Measurements from ENCODE around the gene STK32A. TPM values are rescaled to one million over a fixed set of nuclear protein-coding genes. Genes with fewer than 3 reads are reported as not detected.

Gene STK32A
- total RNA-seq, 1 experiment from 2014 or later: 0.23 TPM

DNA sequence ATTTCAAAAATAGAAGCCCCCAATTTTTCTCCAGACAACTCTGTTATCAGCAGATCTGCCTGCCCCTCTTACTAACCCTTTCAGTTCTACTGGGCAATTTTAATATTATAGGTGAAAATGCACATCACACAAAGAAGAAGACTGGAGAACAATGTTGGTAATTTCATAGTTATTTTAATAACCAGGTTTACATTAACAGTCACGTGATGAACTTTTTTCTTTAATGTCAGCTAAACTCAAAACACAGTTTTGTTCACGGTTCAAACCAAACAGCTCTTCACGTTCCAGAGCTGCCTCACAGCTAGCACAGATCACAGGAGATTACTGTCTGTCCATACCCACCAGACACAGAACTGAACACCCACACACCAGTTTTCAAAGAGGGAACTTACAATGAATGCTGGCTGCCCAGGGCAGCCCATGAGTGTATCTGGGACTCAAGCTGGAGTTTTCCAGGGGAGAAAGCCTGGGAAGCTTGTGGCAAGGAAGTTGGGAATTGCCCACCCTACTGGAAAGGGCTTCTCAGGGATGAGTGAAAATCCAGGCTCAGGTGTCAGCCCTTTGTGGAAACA is 155.9 kb downstream of the STK32A start:
- no peak for DNase-seq (ENCODE audit: low read depth)

DNA sequence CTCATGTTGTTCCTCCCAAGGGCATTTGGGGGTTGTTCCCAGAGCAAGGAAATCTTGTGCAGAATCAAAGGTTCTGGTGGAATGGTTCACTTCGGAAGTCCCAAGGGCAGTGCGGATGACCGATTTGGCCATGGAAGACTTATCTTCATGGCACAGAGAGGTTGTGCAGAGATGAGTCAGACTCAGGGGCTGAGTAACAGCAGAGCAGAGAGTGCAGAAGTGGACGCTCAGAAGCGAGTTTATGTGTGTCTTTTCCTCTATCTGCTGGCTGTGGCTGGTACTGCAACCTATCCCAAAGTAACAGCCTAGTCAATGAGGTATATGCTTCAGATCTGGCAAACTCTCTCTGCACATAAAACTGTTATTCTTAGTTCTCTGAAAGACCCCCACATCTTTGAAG is 157.0 kb downstream of the STK32A start:
- peak; percentile 82 for DNase-seq (ENCODE audit: low read depth)

DNA sequence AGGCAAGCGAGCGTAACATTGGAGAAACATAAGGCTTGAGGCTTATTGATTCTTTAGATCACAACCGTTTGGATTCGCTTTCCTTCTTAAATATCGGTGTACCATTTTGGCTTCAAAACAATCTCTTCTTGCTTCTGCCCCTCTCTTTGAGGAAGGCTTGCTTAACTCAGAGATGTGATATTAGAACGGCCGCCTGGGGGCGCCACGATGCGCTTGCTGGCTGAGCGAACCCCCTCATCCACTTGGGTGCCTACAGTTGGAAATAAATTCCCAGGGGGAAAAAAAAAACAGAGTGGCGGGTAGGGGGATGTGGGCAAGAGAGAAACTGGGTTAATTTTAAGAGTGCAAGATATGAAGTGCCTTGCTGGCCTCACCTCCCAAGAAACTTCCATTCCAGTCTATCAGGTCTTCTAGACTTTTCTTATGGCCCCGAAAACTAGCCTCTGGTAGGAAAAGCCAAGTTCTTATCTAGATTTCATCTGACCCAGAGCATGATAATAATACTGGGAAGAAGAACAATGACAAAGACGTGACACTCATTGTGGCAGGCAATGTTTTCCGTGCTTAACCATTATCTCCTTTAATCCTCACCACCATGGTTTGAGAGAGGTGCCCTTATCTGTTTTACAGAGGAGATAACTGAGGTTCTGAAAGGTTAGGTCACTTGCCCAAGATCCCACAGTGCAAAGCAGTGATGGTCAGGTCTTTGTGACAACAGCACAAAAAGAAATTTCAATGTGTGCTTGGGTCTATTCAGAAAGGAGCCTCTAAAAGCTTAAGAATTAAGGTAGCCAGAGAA is 159.2 kb downstream of the STK32A start:
- DNase-seq (ENCODE audit: low read depth): no peak

DNA sequence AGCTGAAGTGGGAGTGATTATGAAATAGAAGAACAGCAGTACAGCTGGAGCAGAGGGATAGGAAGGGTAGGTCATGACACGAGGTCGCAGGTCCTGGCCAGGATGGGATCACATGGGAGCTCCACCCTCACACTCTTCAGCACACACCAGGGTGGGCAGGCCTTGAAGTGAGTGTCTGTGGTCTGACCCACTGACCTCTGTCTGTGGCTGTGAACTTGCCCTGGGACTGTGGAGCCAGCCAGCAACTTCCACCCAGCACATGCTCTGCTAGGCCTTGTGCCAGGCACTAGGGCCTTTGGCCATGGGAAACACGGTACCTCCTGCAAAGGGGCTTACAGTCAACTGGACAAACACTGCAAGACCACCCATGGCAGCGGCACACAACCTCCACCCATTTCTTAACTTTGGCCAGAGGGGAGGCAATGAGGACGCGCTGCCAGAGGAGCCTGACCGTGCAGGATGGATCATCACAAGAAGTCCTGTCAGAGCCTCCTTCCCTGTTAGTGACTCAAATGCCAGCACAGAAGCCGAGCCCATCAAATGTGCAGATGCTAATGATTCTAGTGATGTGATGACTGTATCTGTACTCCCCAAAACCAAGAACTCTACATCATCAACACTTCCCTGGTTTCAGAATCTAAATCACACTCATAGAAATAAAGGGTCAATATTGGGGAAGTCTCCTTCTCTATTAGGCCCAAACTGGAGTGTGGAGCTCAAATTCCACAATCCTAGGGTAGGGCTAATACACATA is 161.4 kb downstream of the STK32A start:
- peak; percentile 62 for DNase-seq (ENCODE audit: low read depth)

DNA sequence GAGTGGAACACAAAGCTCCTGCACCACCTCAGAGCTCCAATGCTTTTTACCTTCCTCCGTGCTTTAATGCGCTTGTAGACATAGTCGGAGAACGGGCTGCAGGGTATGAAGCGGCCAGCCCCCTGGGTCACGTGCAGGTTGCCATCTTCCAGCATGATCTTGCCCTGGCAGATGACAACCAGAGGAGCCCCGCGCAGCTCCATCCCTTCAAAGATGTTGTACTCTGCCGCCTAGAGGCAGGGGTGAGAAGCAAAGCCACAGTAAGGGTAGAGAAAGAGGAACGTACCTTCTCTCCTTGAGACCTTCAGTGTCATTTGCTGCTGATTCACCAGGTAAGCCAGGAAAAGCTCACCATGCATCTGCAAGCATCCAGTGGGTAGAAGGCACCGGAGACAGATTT is 162.8 kb downstream of the STK32A start:
- no peak for DNase-seq (ENCODE audit: low read depth)

DNA sequence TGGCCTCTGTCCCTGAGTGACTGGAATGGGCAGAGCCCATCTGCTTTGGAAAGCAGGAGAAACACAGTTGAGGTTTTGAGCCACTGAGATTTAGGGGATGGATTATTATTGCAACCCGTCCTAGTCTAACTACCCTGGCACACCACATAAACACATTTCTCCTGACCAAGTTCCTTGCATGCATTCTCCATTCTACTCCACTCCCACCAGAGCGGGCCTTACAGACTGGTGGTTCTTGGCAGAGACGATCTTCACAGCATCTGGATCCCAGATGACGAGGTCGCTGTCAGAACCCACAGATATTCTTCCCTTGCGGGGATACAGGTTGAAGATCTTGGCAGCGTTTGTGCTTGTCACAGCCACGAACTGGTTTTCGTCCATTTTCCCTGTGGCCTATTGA is 164.0 kb downstream of the STK32A start:
- DNase-seq (ENCODE audit: low read depth): no peak

DNA sequence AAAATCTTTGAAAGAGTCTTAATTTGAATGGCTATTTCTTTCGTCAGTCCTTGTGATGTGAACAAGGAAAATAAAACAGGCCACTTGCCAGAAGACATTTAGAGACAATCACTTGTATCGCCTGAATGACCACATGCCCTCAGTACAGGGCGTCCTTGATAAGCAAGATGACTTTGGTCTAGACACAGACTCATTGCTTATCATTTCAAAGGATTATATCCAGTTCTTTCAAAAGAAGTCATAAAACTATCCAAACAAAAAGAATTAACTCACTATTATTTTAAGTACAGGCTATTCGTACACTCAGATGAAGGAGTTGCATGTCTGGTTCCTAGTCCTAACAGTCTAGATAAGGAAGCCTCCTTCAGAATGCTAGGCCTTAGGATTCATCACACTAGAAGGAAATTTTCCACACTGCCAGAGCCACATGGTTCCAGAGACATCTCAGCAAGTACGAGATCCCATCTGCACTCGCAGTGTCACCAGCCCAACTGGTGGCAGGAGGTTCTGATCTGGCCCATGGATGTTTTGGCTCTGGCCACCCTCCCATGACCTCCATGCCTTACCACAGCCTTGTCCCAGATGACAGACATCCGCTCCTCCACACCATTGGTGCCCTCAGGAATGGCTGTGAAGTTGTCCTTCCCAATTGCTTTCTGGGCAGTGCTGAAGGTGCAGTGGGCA is 165.4 kb downstream of the STK32A start:
- no peak for DNase-seq (ENCODE audit: low read depth)

DNA sequence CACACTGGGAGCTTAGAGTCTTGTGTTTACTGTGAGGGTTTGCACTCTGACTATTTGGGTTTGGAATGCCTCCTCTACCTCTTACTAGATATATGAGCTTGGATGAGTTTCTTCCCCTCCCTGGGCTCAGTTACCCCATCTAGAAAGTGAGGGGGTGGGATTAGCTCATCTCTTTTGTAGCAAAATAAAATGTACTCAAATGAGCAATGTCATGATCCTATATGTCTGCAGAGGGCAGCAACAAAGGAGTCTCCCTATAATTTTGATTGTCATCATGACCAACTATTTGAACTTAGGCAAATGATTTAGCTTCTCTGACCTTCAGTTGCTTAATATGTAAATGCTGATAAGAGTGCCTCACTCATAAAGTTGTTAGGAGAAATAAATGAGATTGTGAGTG is 166.1 kb downstream of the STK32A start:
- DNase-seq (ENCODE audit: low read depth): no peak

DNA sequence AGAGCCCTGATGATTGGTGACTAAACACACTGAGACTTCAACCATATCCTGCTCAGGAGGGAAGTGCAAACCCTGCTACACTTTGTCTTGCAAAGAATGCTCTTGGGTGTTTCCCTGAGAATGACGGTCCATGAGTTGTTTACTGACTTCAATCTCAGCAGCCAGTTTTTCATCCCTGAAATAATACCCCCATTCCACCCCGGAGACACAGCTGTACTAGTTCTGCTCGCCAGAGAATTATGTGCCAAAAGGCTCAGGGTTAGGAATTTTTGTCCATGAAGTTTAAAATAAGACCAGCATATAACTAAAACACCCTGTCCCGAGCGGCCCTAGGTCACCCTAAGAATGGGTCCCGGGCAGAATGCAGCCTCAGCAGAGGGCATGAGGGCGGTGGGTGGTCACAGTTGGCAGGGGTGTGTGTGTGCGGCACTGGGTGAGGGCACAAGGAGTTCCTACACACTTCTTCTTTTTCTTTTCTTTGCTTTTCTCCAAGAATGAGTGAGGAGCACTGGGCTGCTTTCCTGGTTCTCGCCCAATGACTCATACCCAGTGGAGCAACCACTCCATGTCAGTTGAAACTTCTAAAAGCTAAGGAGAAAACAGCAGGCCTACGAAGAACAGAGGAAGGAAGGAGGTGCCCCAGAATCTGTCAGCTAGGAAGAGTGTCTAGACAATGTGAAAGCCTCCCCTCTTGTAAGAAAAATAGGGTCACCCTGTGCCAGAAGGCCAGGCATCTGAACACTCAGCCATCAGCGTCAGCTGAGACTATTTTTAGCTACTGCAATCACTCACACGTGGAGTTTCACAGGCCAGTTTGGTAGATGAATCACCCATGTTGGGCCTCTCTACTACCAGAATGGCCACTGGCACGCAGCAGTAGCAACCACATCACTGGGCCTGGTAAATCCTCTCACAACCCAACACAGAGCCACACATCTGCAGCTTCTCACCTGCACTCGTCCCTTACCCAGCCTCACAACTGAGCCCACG is 169.1 kb downstream of the STK32A start:
- DNase-seq (ENCODE audit: low read depth): peak; percentile 96

DNA sequence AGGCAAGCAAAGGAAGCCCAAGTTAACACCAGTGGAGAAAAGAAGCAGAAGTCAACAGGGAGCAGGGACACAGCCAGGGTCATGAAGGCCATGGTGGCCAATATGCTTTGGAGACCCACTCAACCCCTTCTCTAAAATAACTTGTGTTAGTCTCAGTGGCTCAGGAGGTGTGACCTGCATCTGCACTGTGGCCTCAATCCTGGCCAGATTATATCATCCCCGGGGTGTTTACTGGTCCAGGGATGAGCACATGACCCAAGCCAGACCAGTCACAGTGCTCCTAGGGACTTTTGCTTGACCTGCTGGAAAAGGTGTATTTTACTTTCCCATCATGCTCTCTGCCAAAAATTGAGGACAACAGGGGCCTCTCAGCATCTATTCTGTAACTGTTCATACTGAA is 169.9 kb downstream of the STK32A start:
- DNase-seq (ENCODE audit: low read depth): peak; percentile 13

DNA sequence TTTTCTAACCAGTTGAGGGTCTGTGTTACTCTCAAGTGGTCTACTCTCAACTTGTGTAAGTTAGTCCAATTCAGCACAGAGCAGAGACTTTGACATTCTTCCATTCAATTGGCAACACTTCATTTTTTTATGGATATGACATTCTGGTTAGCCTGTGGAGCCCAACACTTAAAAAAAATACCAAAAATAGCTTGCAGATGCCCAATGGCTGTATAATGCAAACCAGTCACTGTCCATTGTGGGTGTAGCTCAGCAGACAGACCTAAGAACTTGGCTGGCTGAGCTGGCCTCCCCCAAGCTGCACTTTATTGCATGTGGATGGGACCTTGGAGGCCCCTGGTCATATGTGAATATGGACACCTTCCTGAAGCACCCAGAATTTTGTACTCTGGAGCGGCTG is 171.8 kb downstream of the STK32A start:
- DNase-seq (ENCODE audit: low read depth): no peak

DNA sequence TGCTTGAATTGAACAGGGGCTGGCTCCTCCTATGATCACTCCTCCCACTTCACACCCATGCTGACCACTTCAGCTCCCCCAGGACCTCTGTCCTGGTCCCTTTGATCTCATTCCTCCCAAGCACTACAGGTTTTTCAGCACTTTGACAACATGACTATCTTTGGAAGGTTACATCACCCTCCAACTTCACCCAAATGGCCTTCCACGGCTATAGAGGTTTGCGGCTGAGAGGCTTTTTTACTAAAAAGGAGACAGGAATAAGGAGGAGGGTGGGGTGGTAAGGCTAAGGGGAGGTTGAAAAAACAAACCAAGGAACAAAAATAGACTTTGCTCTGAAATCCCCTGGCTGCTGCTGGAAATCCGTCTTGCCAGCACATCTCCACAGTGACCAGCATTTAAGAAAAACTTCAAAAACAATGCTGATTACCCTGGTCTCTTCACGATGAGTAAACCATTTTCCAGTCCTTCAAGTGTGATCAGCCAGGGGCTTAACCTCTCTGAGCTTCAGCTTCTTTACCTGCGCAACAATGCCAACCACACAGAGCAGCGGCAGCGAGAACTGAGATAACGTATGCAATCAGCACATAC is 172.4 kb downstream of the STK32A start:
- DNase-seq (ENCODE audit: low read depth): peak; percentile 12

DNA sequence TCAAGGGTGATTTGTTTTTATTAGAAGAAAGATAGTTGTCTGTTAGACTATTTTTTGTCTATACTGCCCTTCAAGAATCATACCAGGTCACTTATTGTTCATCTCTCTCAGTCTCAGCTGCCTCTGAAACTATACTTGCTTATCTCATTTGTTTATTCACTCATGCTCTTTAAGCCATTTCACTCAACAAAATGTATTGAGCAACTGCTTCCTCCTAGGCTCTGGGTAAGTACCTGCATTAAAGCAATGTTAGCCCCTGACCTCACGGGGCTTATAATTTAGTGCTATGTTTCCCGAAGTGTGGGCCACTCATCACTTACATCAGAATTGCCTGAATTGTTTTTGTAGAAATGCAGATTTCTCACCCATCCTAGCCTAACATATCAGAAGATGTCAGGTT is 174.2 kb downstream of the STK32A start:
- no peak for DNase-seq (ENCODE audit: low read depth)

DNA sequence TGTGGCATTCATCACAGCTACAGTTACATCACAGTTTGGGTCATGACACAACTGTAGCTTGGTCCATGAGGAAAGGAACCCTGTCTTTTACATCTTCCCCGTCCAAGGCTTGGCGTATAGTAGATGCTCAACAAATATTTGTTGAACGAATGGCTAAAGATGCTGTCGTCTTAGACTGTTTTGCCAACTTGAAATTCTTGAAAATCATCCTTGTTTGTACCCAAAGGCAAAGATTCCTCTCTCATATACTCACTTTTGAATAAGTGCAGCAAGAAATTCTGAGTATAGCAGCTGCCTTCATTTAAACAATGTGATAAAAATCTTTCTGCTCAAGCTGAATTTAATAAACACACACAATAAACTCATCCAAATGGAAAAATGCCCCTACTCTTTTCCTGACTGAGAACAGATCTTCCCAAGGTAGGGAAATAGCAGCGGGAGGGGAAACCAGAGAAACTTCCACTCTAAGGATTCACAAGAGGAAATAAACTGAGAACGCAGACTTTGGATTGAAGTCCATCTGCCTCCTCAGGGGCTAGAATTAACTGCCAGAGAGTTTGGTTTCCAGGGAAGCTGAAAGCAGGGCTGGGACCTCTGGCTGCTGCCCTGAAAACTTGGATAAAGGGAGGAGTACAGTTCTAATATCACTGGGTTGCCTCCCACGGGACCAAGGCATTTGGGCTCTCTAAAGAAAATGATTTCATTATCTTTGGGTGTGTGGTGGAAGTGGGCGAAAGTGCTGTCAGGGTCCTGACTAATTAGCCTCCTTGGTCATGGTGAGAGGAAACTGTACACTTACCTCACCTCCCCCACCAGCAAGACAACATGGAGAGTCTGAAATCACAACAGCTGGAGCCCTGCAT is 175.9 kb downstream of the STK32A start:
- DNase-seq (ENCODE audit: low read depth): no peak

DNA sequence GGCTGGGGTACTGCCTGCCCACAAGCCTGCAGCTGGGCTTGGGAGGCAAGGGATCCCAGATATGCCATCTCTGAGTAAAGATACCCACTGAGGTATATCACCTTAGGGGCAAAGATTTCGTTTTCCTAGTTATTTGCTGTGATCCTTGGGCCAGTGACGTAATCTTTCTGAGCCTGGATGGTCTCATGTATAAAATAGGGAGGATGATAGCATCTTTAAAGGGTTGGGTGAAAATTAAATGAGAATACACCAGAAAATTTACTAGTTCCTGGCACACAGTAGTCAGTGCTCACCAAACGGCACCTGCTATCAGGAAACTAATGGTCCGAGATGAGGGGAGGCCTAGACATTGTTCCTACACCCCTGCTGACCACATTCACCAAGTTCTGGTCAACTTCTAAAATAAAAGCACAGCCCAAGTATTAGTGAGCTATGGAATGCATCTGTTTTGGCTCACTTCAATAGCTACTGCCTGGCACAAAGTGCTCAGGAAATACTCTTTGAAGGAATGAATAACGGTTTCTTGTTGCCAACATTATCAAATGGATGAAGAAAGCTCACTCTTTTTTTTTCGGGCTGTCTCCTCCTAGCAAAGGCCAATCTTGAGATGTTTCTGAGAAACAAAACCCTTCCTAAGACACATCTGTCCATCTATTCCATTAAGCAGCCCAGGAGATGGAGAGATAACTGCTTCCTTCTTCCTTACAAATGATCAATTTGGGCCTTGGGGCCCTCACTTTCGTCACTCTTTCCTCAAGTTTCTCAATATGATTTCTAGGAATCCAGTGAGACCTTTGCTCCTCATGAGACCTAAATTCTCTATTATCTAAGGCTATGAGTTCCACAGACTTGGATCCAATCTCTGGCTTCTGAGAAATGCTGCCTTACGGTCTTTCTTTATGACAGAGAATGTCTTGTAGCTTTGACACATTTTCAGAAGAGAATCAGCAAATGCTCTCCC is 176.8 kb downstream of the STK32A start:
- no peak for DNase-seq (ENCODE audit: low read depth)

DNA sequence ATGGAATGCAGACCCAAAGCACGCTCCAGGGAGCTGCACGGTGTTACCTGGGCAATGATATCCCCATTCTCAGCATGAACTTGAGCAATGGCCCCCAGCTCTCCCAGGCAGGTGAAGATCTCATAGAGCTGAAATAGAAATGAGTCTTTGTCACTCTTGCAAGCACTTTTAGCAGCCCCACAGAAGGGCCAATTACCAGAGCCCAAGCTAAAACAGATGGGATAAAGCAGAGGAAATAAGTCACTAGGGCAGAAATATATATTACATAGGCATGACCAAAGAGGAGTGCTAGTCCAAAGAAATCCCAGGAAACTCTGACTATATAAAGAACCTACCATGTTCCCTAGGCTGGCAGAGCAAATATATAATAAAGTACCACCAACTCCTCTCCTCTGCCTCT is 177.7 kb downstream of the STK32A start:
- DNase-seq (ENCODE audit: low read depth): no peak

DNA sequence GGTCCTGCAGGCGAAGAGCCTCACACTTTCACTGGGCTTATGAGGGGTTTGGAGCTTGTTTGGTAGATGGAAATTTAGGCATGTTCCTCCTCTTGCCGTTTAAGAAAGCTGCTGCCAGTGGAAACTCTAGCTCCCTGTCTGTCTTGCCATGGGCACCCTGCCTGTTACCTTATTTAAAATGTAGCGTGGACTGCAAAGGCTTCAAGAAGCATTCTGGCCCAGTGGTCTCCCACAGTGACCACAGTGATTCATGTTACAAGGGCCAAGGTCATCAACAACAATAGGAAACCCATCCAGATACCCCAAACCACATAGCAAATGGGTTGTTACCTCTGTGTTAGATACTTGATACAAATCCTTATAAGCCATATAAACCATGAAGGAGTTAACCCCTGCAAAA is 178.4 kb downstream of the STK32A start:
- peak; percentile 33 for DNase-seq (ENCODE audit: low read depth)

DNA sequence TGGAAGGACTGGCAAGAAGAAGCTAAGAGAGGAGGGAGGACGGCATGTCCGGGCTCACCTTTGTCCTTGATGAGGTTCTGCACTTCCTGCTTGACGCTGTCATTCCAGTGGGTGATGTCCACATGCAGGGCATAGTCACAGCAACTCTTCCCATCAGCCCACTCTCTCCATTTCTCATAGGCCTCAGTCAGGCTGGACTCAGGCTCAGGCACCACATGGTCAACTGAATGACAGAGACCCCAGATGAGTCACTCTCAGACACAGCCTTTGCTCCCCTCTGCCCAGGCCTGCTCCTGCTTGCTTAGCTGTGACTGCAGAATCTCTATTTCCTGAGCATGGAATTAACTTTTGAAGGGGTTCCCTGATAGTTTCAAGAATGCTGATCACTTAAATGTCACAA is 180.8 kb downstream of the STK32A start:
- no peak for DNase-seq (ENCODE audit: low read depth)
